Gastrocnemius medialis (tissue), 4 donors: ENCODE measurements around the gene PCDHA3.

Experiments used
- CTCF ChIP-seq, 5 experiments: fragments of 450-650 bp in 3 of 5; fragments of 200-600 bp in 2 of 5; sonication (generic) in 2 of 5; IDR thresholded peaks in 4 of 5; conservative IDR thresholded peaks in 1 of 5; 1 replicate in 4 of 5; 2 replicates in 1 of 5; pipeline ENCODE4 v1.5.1; 2016 to 2019; ENCODE audit warnings: antibody characterized with exemption in 5 of 5, mild to moderate bottlenecking in 3 of 5, moderate library complexity in 3 of 5
- POLR2A ChIP-seq, 2 donors: fragments of 450-650 bp; IDR thresholded peaks; one replicate each; pipeline ENCODE4 v1.6.1; 2017; ENCODE audit warnings: antibody characterized with exemption in 2 of 2, mild to moderate bottlenecking in 2 of 2, moderate library complexity in 2 of 2

- TF ChIP-seq CTCF (IDR thresholded peaks at IDR 0.05 in 4 of 5, conservative IDR thresholded peaks at IDR 0.05 in 1 of 5) (peak in 2 of 5 experiments; percentile 6 to 38), POLR2A (IDR thresholded peaks at IDR 0.05) (no peak)
These were observed 6.2 kb downstream of the PCDHA3 start, which contains the start of gene PCDHA4 for GRCh38 chr5:140806834-140807775.
